ENCODE results near the gene PTGER1.

Gene PTGER1

GRCh38 chr19:14472202-14472938 is 2.8 kb downstream of the PTGER1 start:
- ATAC-seq, result peak; percentile 40
- no peak for TF ChIP-seq SNAI2 (CRISPR knock-in tag; IDR thresholded peaks at IDR 0.05)
- no peak for TF ChIP-seq CSRNP3 (CRISPR knock-in tag; IDR thresholded peaks at IDR 0.05)
- TF ChIP-seq GLIS3 (CRISPR knock-in tag; IDR thresholded peaks at IDR 0.05), result no peak
- no peak for TF ChIP-seq CREB5 (CRISPR knock-in tag; IDR thresholded peaks at IDR 0.05; ENCODE audit: low read depth)
- TF ChIP-seq BACH2 (CRISPR knock-in tag; IDR thresholded peaks at IDR 0.05; ENCODE audit: borderline replicate concordance), result no peak
- TF ChIP-seq ZC3H10 (CRISPR knock-in tag; IDR thresholded peaks at IDR 0.05), result no peak; the same call in 1 of the 2 replicates
- TF ChIP-seq ZFP3 (CRISPR knock-in tag; IDR thresholded peaks at IDR 0.05), result no peak
- no peak for TF ChIP-seq ZNF70 (CRISPR knock-in tag; IDR thresholded peaks at IDR 0.05)
- no peak for TF ChIP-seq ISL1 (CRISPR knock-in tag; IDR thresholded peaks at IDR 0.05)
- no peak for TF ChIP-seq POU6F1 (CRISPR knock-in tag; IDR thresholded peaks at IDR 0.05; ENCODE audit: borderline replicate concordance, low read depth)
- no peak for TF ChIP-seq ZNF8 (CRISPR knock-in tag; IDR thresholded peaks at IDR 0.05)
- TF ChIP-seq ESRRG (CRISPR knock-in tag; IDR thresholded peaks at IDR 0.05), result no peak
- no peak for TF ChIP-seq ARNTL (CRISPR knock-in tag; IDR thresholded peaks at IDR 0.05; ENCODE audit: borderline replicate concordance, low read depth)
- TF ChIP-seq CSDC2 (CRISPR knock-in tag; IDR thresholded peaks at IDR 0.05), result no peak
- TF ChIP-seq ZFP30 (CRISPR knock-in tag; IDR thresholded peaks at IDR 0.05), result no peak
- no peak for TF ChIP-seq OSR1 (CRISPR knock-in tag; IDR thresholded peaks at IDR 0.05)
- no peak for TF ChIP-seq RARB (CRISPR knock-in tag; IDR thresholded peaks at IDR 0.05)
- no peak for TF ChIP-seq PATZ1 (CRISPR knock-in tag; IDR thresholded peaks at IDR 0.05; ENCODE audit: borderline replicate concordance)

GRCh38 chr19:14471436-14472187 is 3.5 kb downstream of the PTGER1 start:
- ATAC-seq, result no peak
- no peak for TF ChIP-seq OSR1 (CRISPR knock-in tag; IDR thresholded peaks at IDR 0.05)
- TF ChIP-seq CSDC2 (CRISPR knock-in tag; IDR thresholded peaks at IDR 0.05), result no peak
- no peak for TF ChIP-seq PATZ1 (CRISPR knock-in tag; IDR thresholded peaks at IDR 0.05; ENCODE audit: borderline replicate concordance)
- no peak for TF ChIP-seq POU6F1 (CRISPR knock-in tag; IDR thresholded peaks at IDR 0.05; ENCODE audit: borderline replicate concordance, low read depth)
- no peak for TF ChIP-seq ARNTL (CRISPR knock-in tag; IDR thresholded peaks at IDR 0.05; ENCODE audit: borderline replicate concordance, low read depth)
- no peak for TF ChIP-seq CREB5 (CRISPR knock-in tag; IDR thresholded peaks at IDR 0.05; ENCODE audit: low read depth)
- TF ChIP-seq BACH2 (CRISPR knock-in tag; IDR thresholded peaks at IDR 0.05; ENCODE audit: borderline replicate concordance), result no peak
- TF ChIP-seq ZNF70 (CRISPR knock-in tag; IDR thresholded peaks at IDR 0.05), result no peak
- no peak for TF ChIP-seq TSHZ2 (CRISPR knock-in tag; IDR thresholded peaks at IDR 0.05)

Measured in SK-N-SH treated with all-trans-retinoic acid at 6 μM for 48 hours (cell line).